HL-60 (cell line): ENCODE measurements around the gene ZNF256.

Experiments used
- DNase-seq, 2 experiments: peaks; one replicate each; pipeline ENCODE4 v3.0.0-alpha.2; 2010 to 2020; ENCODE audit warnings: low read depth in 1 of 2, low spot score in 1 of 2
- H3K27ac ChIP-seq: fragments of 250-450 bp; sonication (Bioruptor Pico); replicated peaks from 2 replicates; pipeline ENCODE4 v1.5.1; 2020; ENCODE audit warnings: mild to moderate bottlenecking, moderate library complexity
- H3K27me3 ChIP-seq: fragments of 250-450 bp; sonication (Bioruptor Pico); 2 replicates; pipeline ENCODE4 v1.5.1; 2021; ENCODE audit warnings: mild to moderate bottlenecking, moderate library complexity; ENCODE audit not compliant: insufficient read depth, poor library complexity, severe bottlenecking
- H3K4me3 ChIP-seq: replicated peaks from 2 replicates; pipeline ENCODE4 v1.5.1; 2011; ENCODE audit warnings: mild to moderate bottlenecking, control low read depth, low read length; ENCODE audit not compliant: insufficient read depth
- GABPA ChIP-seq: IDR thresholded peaks from 2 replicates; pipeline ENCODE4 v1.6.1; 2012; ENCODE audit warnings: low read depth
- POLR2AphosphoS5 ChIP-seq: IDR thresholded peaks from 2 replicates; pipeline ENCODE4 v1.6.1; 2012; ENCODE audit warnings: low read depth
- SPI1 ChIP-seq: IDR thresholded peaks from 2 replicates; pipeline ENCODE4 v1.6.1; 2012; ENCODE audit warnings: low read depth, mild to moderate bottlenecking, borderline replicate concordance
- TF ChIP-seq, protein P1 (sequence below): IDR thresholded peaks from one replicate; pipeline ENCODE4 v1.5.1; 2011; ENCODE audit warnings: low read length, control low read depth, inconsistent platforms; ENCODE audit not compliant: insufficient read depth
- TF ChIP-seq, protein P2 (sequence below): IDR thresholded peaks from 2 replicates; pipeline ENCODE4 v1.6.1; 2012; ENCODE audit warnings: low read depth; ENCODE audit not compliant: insufficient replicate concordance

Gene ZNF256

DNA sequence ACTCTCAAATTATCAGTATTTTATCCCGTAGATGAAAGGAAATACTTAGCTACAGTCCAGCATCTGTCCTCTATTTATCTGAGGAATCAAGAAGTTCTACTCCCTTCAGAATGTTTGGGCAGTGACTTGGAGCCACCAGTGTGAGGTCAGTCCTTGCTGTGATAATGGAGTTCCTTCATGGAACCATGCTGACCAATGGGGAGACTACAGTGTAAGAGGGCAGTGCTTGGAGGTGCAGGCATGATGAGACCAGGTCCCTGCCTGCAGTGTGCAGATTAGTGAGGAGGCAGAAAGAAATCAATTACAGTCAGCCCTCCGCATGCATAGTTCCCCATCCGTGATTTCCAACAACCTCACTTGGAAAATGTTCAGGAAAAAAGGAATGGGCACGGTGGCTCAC, 26.9 kb upstream of the ZNF256 start, which contains the start of gene C19orf18:
C19orf18 (minus strand) TSS at position 101 of the 400 bp plus-strand sequence. CDS start 102 bp downstream, outside the sequence.
- DNase-seq: no peak
- Histone ChIP-seq H3K27ac (no peak within 1 kb of the TSS), H3K27me3 (no peaks in the 10 kb centered on the region), H3K4me3 (no peak within 1 kb of the TSS)
- TF ChIP-seq, protein P1, sequence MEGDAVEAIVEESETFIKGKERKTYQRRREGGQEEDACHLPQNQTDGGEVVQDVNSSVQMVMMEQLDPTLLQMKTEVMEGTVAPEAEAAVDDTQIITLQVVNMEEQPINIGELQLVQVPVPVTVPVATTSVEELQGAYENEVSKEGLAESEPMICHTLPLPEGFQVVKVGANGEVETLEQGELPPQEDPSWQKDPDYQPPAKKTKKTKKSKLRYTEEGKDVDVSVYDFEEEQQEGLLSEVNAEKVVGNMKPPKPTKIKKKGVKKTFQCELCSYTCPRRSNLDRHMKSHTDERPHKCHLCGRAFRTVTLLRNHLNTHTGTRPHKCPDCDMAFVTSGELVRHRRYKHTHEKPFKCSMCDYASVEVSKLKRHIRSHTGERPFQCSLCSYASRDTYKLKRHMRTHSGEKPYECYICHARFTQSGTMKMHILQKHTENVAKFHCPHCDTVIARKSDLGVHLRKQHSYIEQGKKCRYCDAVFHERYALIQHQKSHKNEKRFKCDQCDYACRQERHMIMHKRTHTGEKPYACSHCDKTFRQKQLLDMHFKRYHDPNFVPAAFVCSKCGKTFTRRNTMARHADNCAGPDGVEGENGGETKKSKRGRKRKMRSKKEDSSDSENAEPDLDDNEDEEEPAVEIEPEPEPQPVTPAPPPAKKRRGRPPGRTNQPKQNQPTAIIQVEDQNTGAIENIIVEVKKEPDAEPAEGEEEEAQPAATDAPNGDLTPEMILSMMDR: no peak
- no peak for TF ChIP-seq POLR2AphosphoS5

DNA sequence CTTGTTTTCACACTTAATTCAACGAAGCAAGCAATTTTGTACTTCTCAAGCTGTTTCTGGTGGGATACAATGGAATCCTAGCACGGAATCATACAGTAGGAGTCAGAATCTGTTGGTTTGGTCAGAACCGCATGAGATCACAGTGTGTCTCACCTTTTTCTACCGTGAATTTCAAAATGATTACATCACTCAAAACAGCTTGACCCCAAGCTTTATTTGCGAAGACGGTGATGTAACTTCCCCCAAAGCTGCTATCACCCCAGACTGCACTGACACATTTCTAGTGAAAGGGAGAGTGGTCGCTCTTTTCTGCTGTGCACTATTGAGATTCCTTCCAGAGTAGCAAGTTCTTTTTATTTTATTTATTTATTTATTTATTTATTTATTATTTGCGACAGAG, 17.3 kb upstream of the ZNF256 start:
- TF ChIP-seq POLR2AphosphoS5 (no peak), GABPA (no peak)
- TF ChIP-seq, protein P1: no peak
- Histone ChIP-seq H3K27ac (no peak overlapping the region), H3K27me3 (no peaks in the 10 kb centered on the region), H3K4me3 (no peak overlapping the region)
- no peak for DNase-seq

DNA sequence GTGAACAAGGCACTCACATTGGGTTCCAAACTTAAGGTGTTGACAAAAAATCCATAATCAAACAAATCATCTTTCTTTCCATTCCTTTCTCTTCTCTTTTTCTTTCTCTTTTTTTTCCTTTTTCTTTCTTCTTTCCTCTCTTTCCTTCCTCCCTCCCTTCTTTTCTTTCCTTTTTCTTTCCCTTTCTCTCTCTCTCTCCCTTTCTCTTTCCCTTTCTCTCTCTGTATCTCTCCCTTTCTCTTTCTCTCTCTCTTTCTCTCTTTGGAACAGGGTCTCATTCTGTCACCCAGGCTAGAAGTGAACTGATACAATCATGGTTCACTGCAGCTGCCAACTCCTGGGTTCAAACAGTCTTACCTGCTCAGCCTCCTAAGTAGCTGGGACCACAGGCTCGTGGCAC, 14.3 kb upstream of the ZNF256 start:
- Histone ChIP-seq H3K27ac (no peak overlapping the region), H3K27me3 (no peaks in the 10 kb centered on the region), H3K4me3 (no peak overlapping the region)
- TF ChIP-seq, protein P1: no peak
- TF ChIP-seq SPI1: no peak
- no peak for TF ChIP-seq GABPA
- TF ChIP-seq POLR2AphosphoS5: no peak
- TF ChIP-seq, protein P2, sequence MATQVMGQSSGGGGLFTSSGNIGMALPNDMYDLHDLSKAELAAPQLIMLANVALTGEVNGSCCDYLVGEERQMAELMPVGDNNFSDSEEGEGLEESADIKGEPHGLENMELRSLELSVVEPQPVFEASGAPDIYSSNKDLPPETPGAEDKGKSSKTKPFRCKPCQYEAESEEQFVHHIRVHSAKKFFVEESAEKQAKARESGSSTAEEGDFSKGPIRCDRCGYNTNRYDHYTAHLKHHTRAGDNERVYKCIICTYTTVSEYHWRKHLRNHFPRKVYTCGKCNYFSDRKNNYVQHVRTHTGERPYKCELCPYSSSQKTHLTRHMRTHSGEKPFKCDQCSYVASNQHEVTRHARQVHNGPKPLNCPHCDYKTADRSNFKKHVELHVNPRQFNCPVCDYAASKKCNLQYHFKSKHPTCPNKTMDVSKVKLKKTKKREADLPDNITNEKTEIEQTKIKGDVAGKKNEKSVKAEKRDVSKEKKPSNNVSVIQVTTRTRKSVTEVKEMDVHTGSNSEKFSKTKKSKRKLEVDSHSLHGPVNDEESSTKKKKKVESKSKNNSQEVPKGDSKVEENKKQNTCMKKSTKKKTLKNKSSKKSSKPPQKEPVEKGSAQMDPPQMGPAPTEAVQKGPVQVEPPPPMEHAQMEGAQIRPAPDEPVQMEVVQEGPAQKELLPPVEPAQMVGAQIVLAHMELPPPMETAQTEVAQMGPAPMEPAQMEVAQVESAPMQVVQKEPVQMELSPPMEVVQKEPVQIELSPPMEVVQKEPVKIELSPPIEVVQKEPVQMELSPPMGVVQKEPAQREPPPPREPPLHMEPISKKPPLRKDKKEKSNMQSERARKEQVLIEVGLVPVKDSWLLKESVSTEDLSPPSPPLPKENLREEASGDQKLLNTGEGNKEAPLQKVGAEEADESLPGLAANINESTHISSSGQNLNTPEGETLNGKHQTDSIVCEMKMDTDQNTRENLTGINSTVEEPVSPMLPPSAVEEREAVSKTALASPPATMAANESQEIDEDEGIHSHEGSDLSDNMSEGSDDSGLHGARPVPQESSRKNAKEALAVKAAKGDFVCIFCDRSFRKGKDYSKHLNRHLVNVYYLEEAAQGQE: no peak
- DNase-seq: no peak

DNA sequence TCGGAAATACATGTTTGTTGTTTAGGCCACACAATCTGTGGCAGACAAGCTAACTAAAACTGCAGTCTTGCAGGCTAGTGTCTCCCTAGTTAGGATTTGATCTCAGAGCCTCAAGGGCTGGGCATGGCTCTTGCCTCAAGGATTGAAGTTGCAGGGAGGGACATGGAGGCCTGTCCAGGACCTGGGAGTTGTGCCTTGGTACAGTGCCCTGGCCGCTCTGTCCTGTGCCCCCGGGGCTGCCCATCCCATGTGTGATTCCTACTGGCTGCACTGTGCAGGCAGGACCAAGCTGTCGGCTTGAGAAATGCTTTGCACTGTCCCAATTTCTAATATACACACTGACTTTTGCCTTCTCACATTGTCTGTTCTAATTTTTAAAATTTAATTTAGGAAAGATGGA, 7.5 kb upstream of the ZNF256 start:
- Histone ChIP-seq H3K27ac (no peak overlapping the region), H3K27me3 (no peaks in the 10 kb centered on the region), H3K4me3 (no peak overlapping the region)
- DNase-seq: no peak
- TF ChIP-seq GABPA: no peak
- TF ChIP-seq, protein P1: no peak
- no peak for TF ChIP-seq SPI1

DNA sequence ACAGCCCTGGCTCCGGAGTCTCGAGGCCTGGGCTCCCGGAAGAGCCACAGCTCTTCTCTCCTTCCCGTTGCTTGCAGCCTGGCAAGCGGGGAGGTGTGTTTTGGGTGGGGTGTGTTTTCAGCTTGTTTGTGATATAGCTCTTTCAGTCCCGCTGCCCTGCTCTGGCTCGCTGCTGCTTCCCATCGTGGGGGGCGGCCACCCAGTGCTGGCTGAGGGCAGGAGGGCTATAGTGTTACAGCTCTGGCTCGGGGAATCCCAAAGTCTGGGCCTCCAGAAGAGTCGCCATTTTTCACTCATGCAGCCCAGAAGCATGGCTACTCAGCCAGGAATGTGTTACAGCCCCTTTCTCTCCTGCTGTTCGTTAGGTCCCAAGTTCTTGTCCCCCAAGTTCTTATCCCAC, 2.2 kb upstream of the ZNF256 start:
- no peak for DNase-seq
- H3K27me3 ChIP-seq: no peaks in the 10 kb centered on the region
- no peak overlapping the region for H3K4me3 ChIP-seq
- H3K27ac ChIP-seq: no peak overlapping the region
- TF ChIP-seq SPI1 (no peak), GABPA (no peak), POLR2AphosphoS5 (no peak)
- TF ChIP-seq, protein P1: no peak
- TF ChIP-seq, protein P2: no peak
